Stimulated activated CD4-positive, alpha-beta T cell treated with anti-CD3 and anti-CD28 coated beads, Interleukin-2, amount 100 ng/mL, for 4 hours (primary cell): ENCODE measurements around the gene ARID3A.
"Not testable (repeated sequence)": the region's sequence is repeated elsewhere in the genome, so short reads cannot be mapped to it uniquely, and the experiment has no call there.

ENCODE experiments used
- DNase-seq: peaks from one replicate; pipeline ENCODE4 v3.0.0-alpha.2; 2020; ENCODE audit warnings: low read depth

The ARID3A gene

GRCh38 chr19:1017906-1018305 is 92.1 kb downstream of the ARID3A start:
- DNase-seq, result no peak

- no peak for DNase-seq
Observed at GRCh38 chr19:1018393-1018792, 92.6 kb downstream of the ARID3A start.

- DNase-seq, result no peak
Observed at GRCh38 chr19:1018932-1019615, 93.2 kb downstream of the ARID3A start.

- no peak for DNase-seq
Observed at GRCh38 chr19:1019616-1019961, 93.8 kb downstream of the ARID3A start.

- no peak for DNase-seq
Observed at GRCh38 chr19:1019980-1020867, 94.4 kb downstream of the ARID3A start.

- DNase-seq, result peak; percentile 97
Observed at GRCh38 chr19:1020868-1021425, 95.1 kb downstream of the ARID3A start, which contains the start of gene TMEM259. TMEM259 (minus strand) TSS chr19:1021123; CDS start chr19:1020996, 127 bp downstream.

GRCh38 chr19:1023883-1024188 is 98.0 kb downstream of the ARID3A start:
- DNase-seq, result not testable (repeated sequence)

- not testable (repeated sequence) for DNase-seq
Observed at GRCh38 chr19:1025080-1025479, 99.2 kb downstream of the ARID3A start.
